ENCODE data around the gene LMO1.

Gene LMO1

DNA sequence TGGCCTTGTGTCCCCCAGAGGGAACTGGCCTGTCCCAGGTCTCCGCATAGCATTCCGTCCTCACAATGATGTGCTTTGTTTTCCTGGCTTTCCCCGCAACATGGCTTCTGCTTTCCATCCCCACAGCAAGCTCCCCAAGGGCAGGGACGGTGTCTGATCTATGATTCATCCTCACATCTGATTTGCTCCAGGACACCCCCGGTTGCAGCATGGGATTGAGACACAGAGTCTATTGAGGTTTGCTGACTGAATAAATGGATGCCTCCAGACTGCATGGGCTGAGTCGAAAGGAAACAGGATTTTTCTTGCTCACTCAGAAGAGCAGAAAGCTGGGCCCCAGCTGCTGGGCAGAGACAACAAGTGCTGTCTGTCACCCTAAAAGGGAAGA, 40.2 kb downstream of the LMO1 start:
- Histone ChIP-seq H3K27me3 (replicated peaks; ENCODE audit: control insufficient read depth, insufficient read depth, low read length) (no peaks in the 10 kb centered on the region), H3K36me3 (ENCODE audit: control insufficient read depth, insufficient read depth, low read length) (no peaks in the 10 kb centered on the region), H3K4me3 (replicated peaks; ENCODE audit: low read depth, low read length) (no peak overlapping the region)
- TF ChIP-seq, protein P1, sequence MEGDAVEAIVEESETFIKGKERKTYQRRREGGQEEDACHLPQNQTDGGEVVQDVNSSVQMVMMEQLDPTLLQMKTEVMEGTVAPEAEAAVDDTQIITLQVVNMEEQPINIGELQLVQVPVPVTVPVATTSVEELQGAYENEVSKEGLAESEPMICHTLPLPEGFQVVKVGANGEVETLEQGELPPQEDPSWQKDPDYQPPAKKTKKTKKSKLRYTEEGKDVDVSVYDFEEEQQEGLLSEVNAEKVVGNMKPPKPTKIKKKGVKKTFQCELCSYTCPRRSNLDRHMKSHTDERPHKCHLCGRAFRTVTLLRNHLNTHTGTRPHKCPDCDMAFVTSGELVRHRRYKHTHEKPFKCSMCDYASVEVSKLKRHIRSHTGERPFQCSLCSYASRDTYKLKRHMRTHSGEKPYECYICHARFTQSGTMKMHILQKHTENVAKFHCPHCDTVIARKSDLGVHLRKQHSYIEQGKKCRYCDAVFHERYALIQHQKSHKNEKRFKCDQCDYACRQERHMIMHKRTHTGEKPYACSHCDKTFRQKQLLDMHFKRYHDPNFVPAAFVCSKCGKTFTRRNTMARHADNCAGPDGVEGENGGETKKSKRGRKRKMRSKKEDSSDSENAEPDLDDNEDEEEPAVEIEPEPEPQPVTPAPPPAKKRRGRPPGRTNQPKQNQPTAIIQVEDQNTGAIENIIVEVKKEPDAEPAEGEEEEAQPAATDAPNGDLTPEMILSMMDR (IDR thresholded peaks at IDR 0.05; ENCODE audit: insufficient read depth, low read length, poor library complexity, severe bottlenecking) = no peak
- DNase-seq (ENCODE audit: extremely low read depth, insufficient read length) = no peak

DNA sequence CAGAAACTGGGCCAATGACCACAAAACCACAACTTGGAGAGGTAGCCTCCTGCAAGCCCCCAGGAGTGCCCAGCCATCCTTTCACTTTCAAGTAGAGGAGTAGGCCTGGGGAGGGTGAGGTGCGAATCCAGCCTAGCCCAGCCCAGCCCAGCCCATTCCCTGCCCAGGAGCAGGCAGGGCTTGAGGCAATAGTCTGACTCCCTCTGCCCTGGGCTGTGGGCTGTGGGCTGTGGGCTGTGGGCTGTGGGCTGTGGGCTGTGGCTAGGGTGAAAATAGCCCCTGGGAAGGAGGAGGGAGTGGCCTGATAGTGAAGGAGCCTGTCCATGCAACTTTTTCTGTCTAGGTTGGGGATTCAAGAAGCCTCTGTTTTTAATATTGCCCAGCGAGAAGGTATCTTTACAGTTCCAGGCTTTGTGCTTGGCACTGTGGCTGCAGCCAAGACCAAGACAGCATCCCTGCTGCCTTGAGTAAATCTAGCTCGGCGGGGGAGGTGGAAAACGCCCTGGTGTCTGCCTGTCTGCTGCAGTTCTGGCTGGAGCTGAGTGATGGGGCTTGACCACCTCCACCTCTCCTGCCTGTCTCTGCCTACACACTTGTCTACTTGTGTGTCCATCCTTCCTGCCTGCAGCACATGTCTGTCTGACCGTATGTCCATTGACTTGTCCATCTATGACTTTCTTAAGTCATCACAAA, 40.7 kb downstream of the LMO1 start:
- DNase-seq (ENCODE audit: extremely low read depth, insufficient read length) = no peak
- no peaks in the 10 kb centered on the region for H3K36me3 ChIP-seq (ENCODE audit: control insufficient read depth, insufficient read depth, low read length)
- TF ChIP-seq, protein P1 (IDR thresholded peaks at IDR 0.05; ENCODE audit: insufficient read depth, low read length, poor library complexity, severe bottlenecking) = no peak
- H3K4me3 ChIP-seq (replicated peaks; ENCODE audit: low read depth, low read length) = no peak overlapping the region
- H3K27me3 ChIP-seq (replicated peaks; ENCODE audit: control insufficient read depth, insufficient read depth, low read length) = no peaks in the 10 kb centered on the region

DNA sequence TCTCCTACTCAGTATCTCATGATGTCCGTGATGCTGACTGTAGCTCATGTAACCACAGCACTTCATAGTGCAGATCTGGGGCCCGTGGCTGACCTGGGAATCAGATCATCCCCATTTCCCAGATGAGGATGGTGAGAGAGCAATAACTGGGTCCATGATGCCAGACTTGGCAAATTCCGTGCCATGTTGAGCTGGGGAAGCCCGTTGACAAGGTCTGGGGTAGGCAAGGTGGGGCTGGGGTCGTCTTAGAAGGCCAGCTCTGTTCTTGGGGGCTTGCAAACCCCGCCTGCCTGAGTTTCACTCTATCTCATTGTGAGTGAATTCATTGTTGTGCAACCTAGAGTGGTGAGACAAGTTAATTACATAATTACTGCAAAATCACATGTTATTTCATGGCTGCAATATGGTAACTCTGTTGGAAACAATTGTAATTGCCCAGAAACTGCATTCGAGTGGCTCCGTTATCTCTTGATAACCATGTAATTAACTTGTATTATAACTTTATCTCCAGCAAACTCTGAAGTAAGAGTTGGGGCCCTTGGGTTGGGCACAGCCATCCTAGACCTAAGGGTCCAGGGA, 41.7 kb downstream of the LMO1 start:
- DNase-seq (ENCODE audit: extremely low read depth, insufficient read length) = no peak
- TF ChIP-seq, protein P1 (IDR thresholded peaks at IDR 0.05; ENCODE audit: insufficient read depth, low read length, poor library complexity, severe bottlenecking) = no peak
- Histone ChIP-seq H3K36me3 (ENCODE audit: control insufficient read depth, insufficient read depth, low read length) (no peaks in the 10 kb centered on the region), H3K4me3 (replicated peaks; ENCODE audit: low read depth, low read length) (no peak overlapping the region), H3K27me3 (replicated peaks; ENCODE audit: control insufficient read depth, insufficient read depth, low read length) (no peaks in the 10 kb centered on the region)

DNA sequence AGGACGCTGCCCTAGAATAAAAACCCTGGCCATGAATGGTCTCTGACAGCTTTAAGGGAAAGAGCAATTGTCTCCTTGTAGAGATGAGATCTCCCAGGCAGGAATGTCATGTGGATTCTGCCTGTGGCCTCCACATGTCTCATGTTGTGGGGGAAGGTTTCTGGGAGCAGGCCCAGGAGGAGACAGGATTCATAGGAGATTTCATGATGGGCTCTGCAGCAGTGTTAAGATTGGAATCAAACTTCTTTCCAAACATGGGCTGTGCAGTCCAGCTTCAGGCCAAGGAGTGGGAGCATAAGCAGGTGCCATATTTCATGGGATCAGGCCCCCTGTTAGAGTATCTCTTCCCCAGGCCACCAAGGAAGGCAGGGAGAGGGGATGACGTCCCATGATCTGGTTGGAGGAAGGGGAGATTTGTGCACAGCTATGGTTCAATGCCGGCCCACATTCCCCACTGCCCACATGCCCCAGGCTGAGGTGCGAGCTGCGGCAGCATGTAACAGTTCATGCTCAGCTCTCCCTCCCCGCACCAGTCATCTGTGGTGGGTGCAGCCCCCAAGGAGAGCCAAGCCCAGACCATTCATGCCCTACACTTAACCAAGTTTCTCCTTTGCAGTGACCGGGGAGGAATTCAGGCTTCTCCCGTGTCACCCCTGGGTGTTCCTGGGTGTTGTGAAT, 42.5 kb downstream of the LMO1 start:
- no peak for DNase-seq (ENCODE audit: extremely low read depth, insufficient read length)
- no peak overlapping the region for H3K4me3 ChIP-seq (replicated peaks; ENCODE audit: low read depth, low read length)
- TF ChIP-seq, protein P1 (IDR thresholded peaks at IDR 0.05; ENCODE audit: insufficient read depth, low read length, poor library complexity, severe bottlenecking) = no peak
- no peaks in the 10 kb centered on the region for H3K27me3 ChIP-seq (replicated peaks; ENCODE audit: control insufficient read depth, insufficient read depth, low read length)
- no peaks in the 10 kb centered on the region for H3K36me3 ChIP-seq (ENCODE audit: control insufficient read depth, insufficient read depth, low read length)

DNA sequence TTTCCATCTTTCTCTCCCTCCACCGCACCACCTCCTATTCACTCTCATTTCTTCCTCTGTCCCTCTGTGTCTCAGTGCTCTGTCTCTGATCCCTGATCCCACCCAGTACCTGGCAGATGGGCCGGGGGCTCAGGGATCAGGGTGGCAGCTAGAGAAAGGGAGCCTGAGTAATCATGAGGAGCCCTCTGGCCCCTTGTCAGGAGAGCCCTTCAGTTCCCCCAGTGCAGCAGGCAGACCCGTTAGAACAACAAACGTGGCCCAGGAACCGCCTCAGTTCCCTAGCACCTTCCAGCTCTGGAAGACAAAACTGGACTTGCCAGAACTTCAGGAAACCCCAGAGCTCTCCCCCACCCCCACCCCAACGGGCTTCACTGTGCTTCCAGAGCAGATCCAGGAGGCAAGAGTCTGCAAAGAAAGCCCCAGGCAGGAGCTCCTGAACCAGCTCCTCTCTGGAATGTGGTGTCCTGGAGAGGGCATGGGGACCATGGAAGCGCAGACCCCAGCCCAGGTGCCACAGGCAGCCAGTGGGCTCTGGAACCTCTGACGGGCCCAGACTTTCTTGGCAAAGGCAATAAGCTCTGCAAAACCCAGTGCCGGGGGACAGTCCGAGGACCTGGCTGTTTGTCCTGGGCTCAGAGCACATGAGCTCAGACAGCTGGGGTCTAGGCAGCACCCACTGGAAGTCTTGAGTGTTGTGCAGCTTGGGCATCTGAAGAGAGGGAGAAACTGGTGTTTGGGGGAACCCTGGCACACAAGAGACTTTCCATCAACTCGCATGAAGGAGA, 43.2 kb downstream of the LMO1 start:
- Histone ChIP-seq H3K36me3 (ENCODE audit: control insufficient read depth, insufficient read depth, low read length) (no peaks in the 10 kb centered on the region), H3K27me3 (replicated peaks; ENCODE audit: control insufficient read depth, insufficient read depth, low read length) (no peaks in the 10 kb centered on the region; the same call in 1 of the 2 replicates), H3K4me3 (replicated peaks; ENCODE audit: low read depth, low read length) (no peak overlapping the region)
- TF ChIP-seq, protein P1 (IDR thresholded peaks at IDR 0.05; ENCODE audit: insufficient read depth, low read length, poor library complexity, severe bottlenecking) = no peak
- DNase-seq (ENCODE audit: extremely low read depth, insufficient read length) = no peak
